Coronary artery (tissue), 2 donors: ENCODE data around the gene FUT4.

ENCODE experiments used
- DNase-seq: peaks from one replicate; pipeline ENCODE4 v3.0.0-alpha.2; 2017; ENCODE audit warnings: low spot score
- H3K27ac ChIP-seq, 2 donors: fragments of 200-600 bp; sonication (generic); one replicate each; pipeline ENCODE4 v1.5.1; 2016 to 2019
- H3K4me3 ChIP-seq: fragments of 200-600 bp; sonication (generic); 2 replicates; pipeline ENCODE4 v1.5.1; 2016; ENCODE audit warnings: mild to moderate bottlenecking, moderate library complexity
- CTCF ChIP-seq: fragments of 200-600 bp; sonication (generic); IDR thresholded peaks from one replicate; pipeline ENCODE4 v1.5.1; 2019; ENCODE audit warnings: antibody characterized with exemption

The FUT4 gene

GRCh38 chr11:94521684-94522083 lies 22.0 kb upstream of the FUT4 start:
- no peak for DNase-seq
- TF ChIP-seq CTCF, result no peak
- H3K4me3 ChIP-seq, result no peak overlapping the region
- no peak overlapping the region for H3K27ac ChIP-seq

- Histone ChIP-seq H3K4me3 (no peak overlapping the region), H3K27ac (no peak overlapping the region)
- DNase-seq, result no peak
- no peak for TF ChIP-seq CTCF
These were observed 19.4 kb upstream of the FUT4 start for GRCh38 chr11:94524341-94524740.

GRCh38 chr11:94525546-94526324 lies 18.0 kb upstream of the FUT4 start:
- no peak for TF ChIP-seq CTCF
- no peak overlapping the region for H3K4me3 ChIP-seq
- no peak for DNase-seq
- H3K27ac ChIP-seq, result no peak overlapping the region

DNA sequence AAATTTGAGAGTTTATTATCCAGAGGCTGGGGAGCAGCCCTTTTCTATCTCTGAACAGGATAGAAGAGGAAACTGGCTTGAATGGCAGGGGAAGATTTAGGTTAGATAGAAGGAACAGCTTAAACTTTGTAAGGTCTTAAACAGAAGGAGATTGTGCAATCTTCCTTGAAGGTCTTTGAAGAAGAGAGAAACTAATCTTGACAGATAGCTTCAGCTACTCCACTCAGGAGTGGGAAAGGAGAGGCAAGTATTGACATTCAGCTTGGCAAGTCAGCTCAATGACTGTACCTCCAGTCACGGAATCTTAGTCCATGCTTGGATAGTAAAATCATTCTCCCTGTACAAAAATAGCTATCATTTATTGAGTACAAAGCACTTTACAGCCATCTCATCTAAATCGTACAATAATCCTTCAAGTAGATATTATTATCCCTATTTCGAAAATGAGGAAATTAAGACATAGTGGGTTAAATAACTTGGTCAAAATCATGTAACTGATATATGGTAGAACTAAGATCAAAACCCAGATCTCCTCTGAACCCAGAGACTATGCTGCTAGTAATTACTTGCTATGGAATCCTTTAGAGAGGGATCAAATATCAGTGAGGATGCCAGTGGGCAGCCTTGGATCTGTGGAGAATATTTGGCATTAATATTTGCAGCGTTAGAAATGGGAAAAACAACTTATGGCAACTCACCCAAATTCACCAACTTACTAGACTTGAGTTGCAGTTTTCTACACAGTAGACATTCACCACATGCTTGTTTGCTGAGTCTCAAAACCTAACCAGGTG lies 16.9 kb upstream of the FUT4 start:
- Histone ChIP-seq H3K27ac (no peak overlapping the region), H3K4me3 (no peak overlapping the region)
- no peak for DNase-seq
- no peak for TF ChIP-seq CTCF

DNA sequence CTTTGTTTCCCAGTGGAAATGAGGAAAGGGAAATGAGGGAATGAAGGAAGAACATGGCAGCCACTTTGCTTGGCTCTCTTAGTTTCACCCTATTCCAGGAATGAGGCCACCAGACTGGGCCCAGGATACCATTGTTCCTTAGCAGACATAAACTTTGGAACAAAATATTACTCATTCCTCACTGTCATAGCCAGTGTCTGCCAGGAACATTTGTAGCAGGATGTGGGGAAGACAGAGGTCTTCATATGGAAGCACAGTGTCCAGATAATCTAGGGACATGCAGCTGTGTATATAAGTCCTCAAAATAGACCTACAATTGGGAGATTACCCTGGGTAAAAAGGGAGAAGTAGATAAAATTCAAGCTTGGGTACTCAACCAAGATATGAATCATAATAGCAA lies 15.2 kb upstream of the FUT4 start:
- H3K4me3 ChIP-seq, result no peak overlapping the region
- TF ChIP-seq CTCF, result no peak
- DNase-seq, result no peak
- no peak overlapping the region for H3K27ac ChIP-seq

- Histone ChIP-seq H3K4me3 (no peak overlapping the region), H3K27ac (no peak overlapping the region)
- DNase-seq, result no peak
- no peak for TF ChIP-seq CTCF
These were observed 11.5 kb upstream of the FUT4 start for GRCh38 chr11:94532211-94532610.

DNA sequence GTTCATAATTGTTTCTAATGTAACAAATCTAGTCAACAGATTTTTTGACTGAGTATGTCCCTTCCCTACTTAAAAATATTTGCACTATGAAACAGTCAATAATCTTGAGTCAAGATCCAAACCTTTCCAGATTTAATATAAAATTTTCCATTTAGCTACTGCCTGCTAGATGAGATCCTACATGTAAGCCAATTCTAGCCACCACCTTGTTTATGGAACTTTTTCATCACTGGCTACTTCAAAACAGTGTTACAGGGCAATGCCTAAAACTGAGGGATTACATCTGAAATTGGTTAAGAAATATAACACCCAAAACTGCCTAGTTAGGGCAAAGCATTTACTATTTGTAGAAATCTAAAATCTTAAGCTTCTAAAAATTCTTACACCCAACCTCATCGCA lies 10.5 kb upstream of the FUT4 start:
- H3K27ac ChIP-seq, result peak overlapping the region; percentile 8 to 34
- no peak overlapping the region for H3K4me3 ChIP-seq
- DNase-seq, result no peak
- no peak for TF ChIP-seq CTCF
